Colonic mucosa (tissue), 4 donors: ENCODE data around the gene SMIM7. TPM values are rescaled to one million over a fixed set of nuclear protein-coding genes. Genes with fewer than 3 reads are reported as not detected.

Experiments used
- DNase-seq: peaks from one replicate; pipeline ENCODE4 v3.0.0-alpha.2; 2020
- H3K27ac ChIP-seq: fragments of 200-600 bp; one replicate; pipeline ENCODE4 v1.8.0; 2021
- H3K27me3 ChIP-seq: fragments of 200-600 bp; one replicate; pipeline ENCODE4 v1.8.0; 2021
- H3K36me3 ChIP-seq: fragments of 200-600 bp; one replicate; pipeline ENCODE4 v1.8.0; 2021
- H3K4me1 ChIP-seq: fragments of 200-600 bp; one replicate; pipeline ENCODE4 v1.8.0; 2021; ENCODE audit warnings: mild to moderate bottlenecking
- H3K4me3 ChIP-seq: fragments of 200-600 bp; one replicate; pipeline ENCODE4 v1.8.0; 2021
- H3K9ac ChIP-seq, 2 donors: one replicate each; pipeline ENCODE4 v1.7.0; 2013; ENCODE audit warnings: control low read depth in 2 of 2, low read depth in 2 of 2, low read length in 2 of 2
- H3K9me3 ChIP-seq: fragments of 200-600 bp; one replicate; pipeline ENCODE4 v1.8.0; 2021
- CTCF ChIP-seq: fragments of 200-600 bp; IDR thresholded peaks from one replicate; pipeline ENCODE4 v1.8.0; 2022; ENCODE audit warnings: antibody characterized with exemption, mild to moderate bottlenecking
- intact Hi-C: fragments of 100-400 bp; cut with DNase I; formaldehyde crosslinking; loops from one replicate; pipeline ENCODE4 v1.14.1; 2022
- total RNA-seq, 2 donors: library from RNA; stranded (reverse); fragmentation: NEBNext Ultra II Directional in 1 of 2; extraction: Animal tissue kit (Norgen Biotek cat#: 25700) in 1 of 2; gene quantifications; one replicate each; pipeline ENCODE4 v1.2.1, GENCODE V29; 2021
- donor health status: healthy.
- donor health status: DM: no; HTN: no; CAD: no.
- donor health status: DM: no; HTN: no; CAD: no.

SMIM7 gene
- total RNA-seq, 2 donors from 2014 or later, result 58.2 to 64.8 TPM

- Histone ChIP-seq H3K4me3 (no peak overlapping the region), H3K9me3 (no peaks in the 10 kb centered on the region), H3K27ac (no peak overlapping the region), H3K4me1 (no peaks in the 10 kb centered on the region), H3K9ac (no peak overlapping the region), H3K27me3 (no peaks in the 10 kb centered on the region), H3K36me3 (no peaks in the 10 kb centered on the region)
- DNase-seq, result no peak
- TF ChIP-seq CTCF, result no peak
- intact Hi-C loops, result no loop called here
Measured at GRCh38 chr19:16615808-16616207, 44.1 kb downstream of the SMIM7 start.

- H3K4me1 ChIP-seq, result peaks cover 2% of the 10 kb centered on the region
- no peak for TF ChIP-seq CTCF
- DNase-seq, result no peak
- intact Hi-C loops, result no loop called here
- H3K27me3 ChIP-seq, result no peaks in the 10 kb centered on the region
- H3K9me3 ChIP-seq, result no peaks in the 10 kb centered on the region
- H3K9ac ChIP-seq, result no peak overlapping the region
- no peaks in the 10 kb centered on the region for H3K36me3 ChIP-seq
- no peak overlapping the region for H3K27ac ChIP-seq
- no peak overlapping the region for H3K4me3 ChIP-seq
Measured at GRCh38 chr19:16614941-16615340, 45.0 kb downstream of the SMIM7 start.

DNA sequence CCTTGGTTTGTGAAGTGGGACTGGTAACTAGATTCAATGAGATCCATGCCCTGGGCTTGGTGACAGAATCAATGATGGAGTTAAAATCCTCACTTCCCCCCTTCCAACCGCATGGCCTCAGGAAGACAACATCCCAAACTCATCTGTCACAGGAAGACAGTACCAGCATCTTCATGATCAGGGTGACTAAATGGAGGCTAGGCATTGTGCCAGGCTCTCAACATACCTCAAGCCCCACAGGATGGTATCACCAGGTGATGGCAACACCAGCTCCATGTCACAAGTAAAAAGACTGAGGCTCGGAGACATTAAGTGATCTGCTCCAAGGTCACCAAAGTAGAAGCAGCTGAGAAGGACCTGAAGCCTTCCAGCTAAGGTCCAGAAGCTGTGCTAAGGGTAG, 46.1 kb downstream of the SMIM7 start:
- Histone ChIP-seq H3K9ac (no peak overlapping the region), H3K27me3 (no peaks in the 10 kb centered on the region), H3K36me3 (no peaks in the 10 kb centered on the region), H3K4me3 (no peak overlapping the region), H3K9me3 (no peaks in the 10 kb centered on the region), H3K27ac (no peak overlapping the region), H3K4me1 (peaks cover 3% of the 10 kb centered on the region)
- TF ChIP-seq CTCF, result no peak
- DNase-seq, result no peak
- intact Hi-C loops, result no loop called here

DNA sequence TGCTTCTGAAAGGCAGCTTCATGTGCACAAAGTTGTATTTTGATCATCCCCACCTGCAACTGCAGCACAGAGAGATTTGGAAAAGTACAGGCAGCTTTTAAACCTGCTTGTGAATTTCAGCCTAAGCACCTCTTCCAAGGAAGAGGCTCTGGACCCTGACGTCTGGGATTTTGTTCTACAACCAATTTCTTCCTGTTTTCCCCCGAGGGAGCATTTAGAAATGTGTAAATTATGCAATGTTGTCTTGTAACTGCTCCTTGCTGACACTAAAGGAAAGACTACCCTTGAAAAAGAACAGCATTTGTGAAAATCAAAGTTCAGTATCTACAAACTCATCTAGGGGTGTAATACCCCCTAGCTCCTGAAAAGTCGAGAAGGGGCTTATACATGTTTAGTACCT, 47.3 kb downstream of the SMIM7 start:
- no peaks in the 10 kb centered on the region for H3K36me3 ChIP-seq
- intact Hi-C loops, result no loop called here
- DNase-seq, result no peak
- H3K27me3 ChIP-seq, result no peaks in the 10 kb centered on the region
- no peak for TF ChIP-seq CTCF
- H3K4me3 ChIP-seq, result no peak overlapping the region
- no peaks in the 10 kb centered on the region for H3K9me3 ChIP-seq
- no peak overlapping the region for H3K9ac ChIP-seq
- peaks cover 3% of the 10 kb centered on the region for H3K4me1 ChIP-seq
- no peak overlapping the region for H3K27ac ChIP-seq

DNA sequence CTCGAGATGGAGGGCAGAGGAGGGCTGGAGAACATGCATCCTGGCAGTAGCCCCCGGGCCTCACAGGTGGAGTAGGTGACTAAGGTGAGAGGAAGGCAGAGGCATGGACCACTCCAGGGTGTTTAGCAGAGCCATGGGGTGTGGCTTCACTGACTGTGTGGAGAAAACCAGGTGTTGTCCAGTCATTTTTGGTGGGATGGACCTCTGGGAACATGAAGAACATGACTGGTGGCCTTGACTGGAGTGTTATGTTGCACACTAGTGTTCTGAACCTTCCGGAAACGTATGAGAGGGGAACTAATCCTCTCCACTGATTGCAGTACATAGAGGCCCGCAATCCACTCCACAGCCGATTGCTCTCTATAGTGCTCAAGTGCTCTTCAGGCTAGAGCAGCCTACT, 48.8 kb downstream of the SMIM7 start:
- TF ChIP-seq CTCF, result no peak

More for the DNA sequence above, 48.8 kb downstream of the SMIM7 start:
- intact Hi-C loops, result no loop called here
- no peak for DNase-seq
- H3K4me1 ChIP-seq, result peaks cover 3% of the 10 kb centered on the region
- no peaks in the 10 kb centered on the region for H3K27me3 ChIP-seq
- no peak overlapping the region for H3K9ac ChIP-seq
- no peak overlapping the region for H3K4me3 ChIP-seq
- no peaks in the 10 kb centered on the region for H3K36me3 ChIP-seq
- H3K9me3 ChIP-seq, result no peaks in the 10 kb centered on the region
- no peak overlapping the region for H3K27ac ChIP-seq
